Measurements from ENCODE around the gene UBR4.

UBR4 gene

DNA sequence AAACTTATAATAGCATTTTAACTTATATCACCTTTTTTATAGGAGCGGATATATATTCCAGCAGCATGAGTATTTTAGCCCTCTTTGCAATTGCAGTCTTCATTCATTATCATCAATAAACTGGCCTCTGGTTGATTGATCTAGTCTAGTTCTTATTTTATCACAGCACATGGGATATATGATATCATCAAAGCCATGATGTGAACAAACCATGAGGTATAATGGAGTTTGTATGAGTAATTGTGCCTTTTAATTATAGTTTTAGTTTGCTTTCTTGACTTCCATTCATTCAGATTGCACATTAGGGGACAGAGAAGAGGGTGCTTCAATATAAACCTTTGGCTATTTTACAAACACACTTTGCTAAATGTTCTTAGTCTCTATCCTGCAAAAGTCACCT, 3.5 kb upstream of the UBR4 start:
- no peak for TF ChIP-seq CREB1 (IDR thresholded peaks at IDR 0.05; ENCODE audit: low read depth)
- TF ChIP-seq EP300 (IDR thresholded peaks at IDR 0.05; ENCODE audit: borderline replicate concordance) = no peak
- no peak for TF ChIP-seq REST (IDR thresholded peaks at IDR 0.05; ENCODE audit: low read depth)
- no peak for TF ChIP-seq NFIC (IDR thresholded peaks at IDR 0.05)
- no peak for TF ChIP-seq CEBPB (IDR thresholded peaks at IDR 0.05)
- no peak for TF ChIP-seq TAF1 (IDR thresholded peaks at IDR 0.05; ENCODE audit: low read depth)
- TF ChIP-seq YY1 (IDR thresholded peaks at IDR 0.05; ENCODE audit: low read depth) = no peak
- TF ChIP-seq, protein P1, sequence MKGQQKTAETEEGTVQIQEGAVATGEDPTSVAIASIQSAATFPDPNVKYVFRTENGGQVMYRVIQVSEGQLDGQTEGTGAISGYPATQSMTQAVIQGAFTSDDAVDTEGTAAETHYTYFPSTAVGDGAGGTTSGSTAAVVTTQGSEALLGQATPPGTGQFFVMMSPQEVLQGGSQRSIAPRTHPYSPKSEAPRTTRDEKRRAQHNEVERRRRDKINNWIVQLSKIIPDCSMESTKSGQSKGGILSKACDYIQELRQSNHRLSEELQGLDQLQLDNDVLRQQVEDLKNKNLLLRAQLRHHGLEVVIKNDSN (IDR thresholded peaks at IDR 0.05) = no peak
- no peak for TF ChIP-seq TCF12 (IDR thresholded peaks at IDR 0.05; ENCODE audit: low read depth)
- no peak for TF ChIP-seq EGR1 (IDR thresholded peaks at IDR 0.05)
- TF ChIP-seq FOXM1 (IDR thresholded peaks at IDR 0.05; ENCODE audit: borderline replicate concordance, low read depth) = no peak
- no peak for TF ChIP-seq ZBTB7A (IDR thresholded peaks at IDR 0.05; ENCODE audit: low read depth)
- TF ChIP-seq, protein P2, sequence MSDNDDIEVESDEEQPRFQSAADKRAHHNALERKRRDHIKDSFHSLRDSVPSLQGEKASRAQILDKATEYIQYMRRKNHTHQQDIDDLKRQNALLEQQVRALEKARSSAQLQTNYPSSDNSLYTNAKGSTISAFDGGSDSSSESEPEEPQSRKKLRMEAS (IDR thresholded peaks at IDR 0.05) = no peak
- no peak for TF ChIP-seq RAD21 (IDR thresholded peaks at IDR 0.05; ENCODE audit: low read depth)
- no peak for TF ChIP-seq TEAD4 (IDR thresholded peaks at IDR 0.05)

DNA sequence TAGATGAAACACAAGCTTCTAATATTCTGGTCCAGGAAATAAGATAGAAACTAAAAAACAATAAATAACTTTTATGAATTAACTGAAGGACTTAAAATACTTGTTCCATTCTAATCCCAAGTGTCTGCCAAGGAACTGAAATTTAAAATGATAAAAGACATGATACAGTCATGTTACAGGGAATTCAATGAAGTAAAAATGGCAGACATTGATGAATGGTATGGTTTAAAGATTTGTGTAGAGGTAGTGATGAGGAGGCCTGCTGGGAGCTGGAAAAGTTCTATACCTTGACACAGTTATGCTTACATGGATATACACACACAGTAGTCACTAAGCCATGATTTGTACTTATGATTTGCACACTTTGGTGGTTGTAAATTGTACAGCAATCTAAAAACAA, 2.1 kb upstream of the UBR4 start:
- TF ChIP-seq EGR1 (IDR thresholded peaks at IDR 0.05) (no peak), TCF12 (IDR thresholded peaks at IDR 0.05; ENCODE audit: low read depth) (no peak), TAF1 (IDR thresholded peaks at IDR 0.05; ENCODE audit: low read depth) (no peak), NFIC (IDR thresholded peaks at IDR 0.05) (no peak), REST (IDR thresholded peaks at IDR 0.05; ENCODE audit: low read depth) (no peak), RAD21 (IDR thresholded peaks at IDR 0.05; ENCODE audit: low read depth) (no peak), CREB1 (IDR thresholded peaks at IDR 0.05; ENCODE audit: low read depth) (no peak), TEAD4 (IDR thresholded peaks at IDR 0.05) (no peak), EP300 (IDR thresholded peaks at IDR 0.05; ENCODE audit: borderline replicate concordance) (no peak), YY1 (IDR thresholded peaks at IDR 0.05; ENCODE audit: low read depth) (no peak), CEBPB (IDR thresholded peaks at IDR 0.05) (no peak), ZBTB7A (IDR thresholded peaks at IDR 0.05; ENCODE audit: low read depth) (no peak)
- TF ChIP-seq, protein P1 (IDR thresholded peaks at IDR 0.05) = no peak
- TF ChIP-seq, protein P2 (IDR thresholded peaks at IDR 0.05) = no peak

DNA sequence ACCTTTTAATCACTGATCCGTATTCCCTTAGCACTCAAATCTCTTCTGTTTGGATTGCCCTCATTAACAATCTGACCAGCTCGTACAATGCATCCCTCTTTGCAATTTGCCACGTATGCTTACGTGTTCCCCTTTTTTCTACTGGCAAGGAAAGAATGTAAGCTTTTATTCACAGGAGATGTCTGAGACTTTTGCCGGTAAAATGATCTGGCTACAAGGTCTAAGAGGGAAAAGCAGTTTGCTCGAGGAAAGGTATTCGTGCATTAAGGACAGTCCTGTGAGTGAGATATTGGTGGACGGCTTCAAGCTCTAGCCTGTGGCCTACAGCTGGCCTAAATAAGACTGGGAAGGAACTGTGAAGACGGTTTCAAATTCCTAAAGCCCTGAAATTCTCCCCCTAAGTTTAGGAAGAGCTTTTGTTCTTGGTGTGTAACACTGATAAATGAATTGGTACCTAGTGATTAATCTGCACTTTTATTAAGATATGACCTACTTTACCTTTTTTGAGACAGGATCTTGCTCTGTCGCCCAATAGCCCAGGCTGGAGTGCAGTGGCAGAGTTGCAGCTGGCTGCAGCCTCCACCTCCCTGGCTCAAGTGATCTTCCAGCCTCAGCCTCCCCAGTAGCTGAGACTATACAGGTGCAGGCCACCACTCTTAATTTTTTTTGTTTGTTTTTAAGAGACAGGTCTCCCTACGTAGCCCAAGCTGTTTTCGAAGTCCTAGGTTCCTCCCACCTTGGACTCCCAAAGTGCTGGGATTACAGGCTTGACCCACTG, 895 bp upstream of the UBR4 start:
- no peak for TF ChIP-seq RAD21 (IDR thresholded peaks at IDR 0.05; ENCODE audit: low read depth)
- no peak for TF ChIP-seq FOXM1 (IDR thresholded peaks at IDR 0.05; ENCODE audit: borderline replicate concordance, low read depth)
- no peak for TF ChIP-seq EP300 (IDR thresholded peaks at IDR 0.05; ENCODE audit: borderline replicate concordance)
- TF ChIP-seq EGR1 (IDR thresholded peaks at IDR 0.05) = no peak
- TF ChIP-seq TAF1 (IDR thresholded peaks at IDR 0.05; ENCODE audit: low read depth) = no peak
- TF ChIP-seq, protein P2 (IDR thresholded peaks at IDR 0.05) = no peak
- no peak for TF ChIP-seq CEBPB (IDR thresholded peaks at IDR 0.05)
- TF ChIP-seq, protein P1 (IDR thresholded peaks at IDR 0.05) = no peak
- no peak for TF ChIP-seq ZBTB7A (IDR thresholded peaks at IDR 0.05; ENCODE audit: low read depth)

DNA sequence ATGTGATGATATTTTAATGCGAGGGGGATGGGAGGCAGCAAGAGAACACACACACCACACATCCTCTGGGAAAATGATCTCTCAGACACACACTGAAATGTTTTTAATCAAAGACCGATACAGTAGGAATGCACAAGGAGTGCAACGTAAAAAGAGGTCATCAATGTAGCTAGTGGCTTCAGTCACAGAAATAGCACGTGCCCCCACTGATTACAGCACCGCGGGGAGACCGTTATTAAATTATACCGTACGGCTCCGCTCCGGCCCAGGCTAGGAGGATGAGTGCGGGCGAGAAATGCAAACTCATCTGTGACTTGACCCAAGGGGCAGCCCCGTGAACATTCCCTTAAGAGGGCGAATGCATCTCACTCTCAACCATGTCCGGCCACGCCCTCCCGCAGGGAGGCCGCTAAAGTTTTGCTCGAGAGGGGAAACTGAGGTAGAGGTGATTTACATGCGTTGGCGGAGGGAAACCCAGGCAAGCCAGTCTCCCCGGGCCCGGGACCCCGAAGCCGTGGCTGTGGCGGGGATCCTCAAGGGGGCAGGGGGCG, 552 bp downstream of the UBR4 start:
- TF ChIP-seq ZBTB7A (IDR thresholded peaks at IDR 0.05; ENCODE audit: low read depth) (no peak; the same call in 1 of the 2 replicates), EP300 (IDR thresholded peaks at IDR 0.05; ENCODE audit: borderline replicate concordance) (no peak), REST (IDR thresholded peaks at IDR 0.05; ENCODE audit: low read depth) (no peak), TEAD4 (IDR thresholded peaks at IDR 0.05) (no peak), RAD21 (IDR thresholded peaks at IDR 0.05; ENCODE audit: low read depth) (no peak), FOXM1 (IDR thresholded peaks at IDR 0.05; ENCODE audit: borderline replicate concordance, low read depth) (no peak), EGR1 (IDR thresholded peaks at IDR 0.05) (no peak), TCF12 (IDR thresholded peaks at IDR 0.05; ENCODE audit: low read depth) (no peak; the same call in 1 of the 2 replicates)
- TF ChIP-seq, protein P1 (IDR thresholded peaks at IDR 0.05) = no peak
- TF ChIP-seq, protein P2 (IDR thresholded peaks at IDR 0.05) = no peak
